Nephron progenitor cell (in vitro differentiated cells): ENCODE results near the gene DDX27.
A peak's percentile ranks its signal among the peaks of the same experiment; 100 is the strongest.
"Not testable (repeated sequence)": the region's sequence is repeated elsewhere in the genome, so short reads cannot be mapped to it uniquely, and the experiment has no call there.

Experiments used
- DNase-seq: peaks from one replicate; pipeline ENCODE4 v3.0.0; 2021
- H3K27ac Mint-ChIP-seq: 2 replicates; pipeline ENCODE4 v1.8.0; 2021; ENCODE audit warnings: mild to moderate bottlenecking, moderate library complexity, mixed read lengths
- H3K27me3 Mint-ChIP-seq: 2 replicates; pipeline ENCODE4 v1.8.0; 2021; ENCODE audit warnings: mild to moderate bottlenecking, low read depth, mixed read lengths; ENCODE audit not compliant: poor library complexity
- H3K36me3 Mint-ChIP-seq: 2 replicates; pipeline ENCODE4 v1.8.0; 2021; ENCODE audit warnings: low read depth, mixed read lengths
- H3K4me1 Mint-ChIP-seq: 2 replicates; pipeline ENCODE4 v1.8.0; 2021; ENCODE audit warnings: mixed read lengths
- H3K4me3 Mint-ChIP-seq: 2 replicates; pipeline ENCODE4 v1.8.0; 2021; ENCODE audit warnings: mild to moderate bottlenecking, moderate library complexity, mixed read lengths
- H3K9me3 Mint-ChIP-seq: 2 replicates; pipeline ENCODE4 v1.8.0; 2021; ENCODE audit warnings: mild to moderate bottlenecking, moderate library complexity, mixed read lengths
- CTCF ChIP-seq: fragments of 200-600 bp; sonication (generic); IDR thresholded peaks from 2 replicates; pipeline ENCODE4 v1.5.0; 2021; ENCODE audit warnings: antibody characterized with exemption

The DDX27 gene

GRCh38 chr20:49186535-49187329 lies 32.5 kb upstream of the DDX27 start:
- H3K27ac Mint-ChIP-seq = peak overlapping the region; percentile 89
- H3K27me3 Mint-ChIP-seq = peaks cover 7% of the 10 kb centered on the region
- no peaks in the 10 kb centered on the region for H3K9me3 Mint-ChIP-seq
- H3K4me1 Mint-ChIP-seq = peaks cover 45% of the 10 kb centered on the region
- H3K4me3 Mint-ChIP-seq = peak overlapping the region; percentile 92
- DNase-seq = peak; percentile 19
- no peak for TF ChIP-seq CTCF
- H3K36me3 Mint-ChIP-seq = peaks cover 8% of the 10 kb centered on the region

- DNase-seq = no peak
- peaks cover 40% of the 10 kb centered on the region for H3K4me1 Mint-ChIP-seq
- peak overlapping the region; percentile 89 for H3K27ac Mint-ChIP-seq
- peaks cover 8% of the 10 kb centered on the region for H3K36me3 Mint-ChIP-seq
- TF ChIP-seq CTCF = no peak
- no peaks in the 10 kb centered on the region for H3K9me3 Mint-ChIP-seq
- H3K4me3 Mint-ChIP-seq = peak overlapping the region; percentile 92
- peaks cover 7% of the 10 kb centered on the region for H3K27me3 Mint-ChIP-seq
These were observed 31.8 kb upstream of the DDX27 start for GRCh38 chr20:49187330-49187850.

GRCh38 chr20:49187851-49188641 lies 31.2 kb upstream of the DDX27 start, which contains the start of gene STAU1:
Gene STAU1, minus strand, starts transcription at chr20:49188334. Its CDS starts 22,133 bp downstream, at chr20:49166201.
- Mint-ChIP-seq H3K9me3 (no peaks in the 10 kb centered on the region), H3K4me1 (peaks cover 37% of the 10 kb centered on the region), H3K4me3 (peak within 1 kb of the TSS; percentile 92), H3K27ac (peak within 1 kb of the TSS; percentile 89), H3K27me3 (peaks cover 7% of the 10 kb centered on the region), H3K36me3 (peaks cover 8% of the 10 kb centered on the region)
- DNase-seq = peak; percentile 93
- TF ChIP-seq CTCF = no peak

- H3K9me3 Mint-ChIP-seq, H3K27ac Mint-ChIP-seq: not testable (repeated sequence)
- H3K27me3 Mint-ChIP-seq = peaks cover 13% of the 10 kb centered on the region
These were observed 26.2 kb upstream of the DDX27 start for GRCh38 chr20:49192944-49193518.

GRCh38 chr20:49199729-49200293 lies 19.4 kb upstream of the DDX27 start:
- H3K4me1 Mint-ChIP-seq = no peaks in the 10 kb centered on the region
- no peak overlapping the region for H3K4me3 Mint-ChIP-seq
- no peak for DNase-seq
- TF ChIP-seq CTCF = no peak
- H3K9me3 Mint-ChIP-seq = peaks cover 9% of the 10 kb centered on the region
- no peaks in the 10 kb centered on the region for H3K36me3 Mint-ChIP-seq
- H3K27ac Mint-ChIP-seq = no peak overlapping the region
- peaks cover 9% of the 10 kb centered on the region for H3K27me3 Mint-ChIP-seq

More at GRCh38 chr20:49192944-49193518, 26.2 kb upstream of the DDX27 start:
- H3K36me3 Mint-ChIP-seq, H3K4me1 Mint-ChIP-seq, H3K4me3 Mint-ChIP-seq, DNase-seq: not testable (repeated sequence)

- no peak overlapping the region for H3K27ac Mint-ChIP-seq
- peaks cover 9% of the 10 kb centered on the region for H3K9me3 Mint-ChIP-seq
- no peak for TF ChIP-seq CTCF
- no peaks in the 10 kb centered on the region for H3K4me1 Mint-ChIP-seq
- H3K36me3 Mint-ChIP-seq = no peaks in the 10 kb centered on the region
- peaks cover 9% of the 10 kb centered on the region for H3K27me3 Mint-ChIP-seq
- H3K4me3 Mint-ChIP-seq = no peak overlapping the region
- DNase-seq = no peak
These were observed 16.2 kb upstream of the DDX27 start for GRCh38 chr20:49203011-49203410.
